ENCODE data around the gene MANF. TPM values are rescaled to one million over a fixed set of nuclear protein-coding genes. Genes with fewer than 3 reads are reported as not detected.

MANF gene
- total and polyA plus RNA-seq, 2 experiments from 2014 or later = 48.7 to 92.7 TPM

- Mint-ChIP-seq H3K27me3 (ENCODE audit: insufficient read depth, low read depth, poor library complexity) (no peaks in the 10 kb centered on the region), H3K4me1 (no peaks in the 10 kb centered on the region), H3K9me3 (no peaks in the 10 kb centered on the region), H3K27ac (no peak overlapping the region), H3K4me3 (no peak overlapping the region), H3K36me3 (ENCODE audit: low read depth) (peaks cover 2% of the 10 kb centered on the region; the same call in 1 of the 3 replicates)
- Histone ChIP-seq H3K4me2 (no peak overlapping the region), H2AFZ (no peak overlapping the region), H3K4me3 (no peak overlapping the region), H3K36me3 (ENCODE audit: insufficient read depth) (no peaks in the 10 kb centered on the region), H3F3A (replicated peaks; ENCODE audit: low read depth) (no peaks in the 10 kb centered on the region), H3K9me2 (ENCODE audit: insufficient read depth) (no peaks in the 10 kb centered on the region), H4K20me1 (replicated peaks; ENCODE audit: insufficient read depth) (no peaks in the 10 kb centered on the region), H3K27me3 (ENCODE audit: insufficient read depth) (no peaks in the 10 kb centered on the region), H3K27ac (ENCODE audit: low read depth) (no peak overlapping the region), H3K4me1 (ENCODE audit: insufficient read depth) (no peaks in the 10 kb centered on the region), H3K79me2 (replicated peaks; ENCODE audit: insufficient read depth) (no peaks in the 10 kb centered on the region)
- no peak for TF ChIP-seq EZH2 (IDR thresholded peaks at IDR 0.05; ENCODE audit: low read depth, unreplicated experiment)
- TF ChIP-seq ZNF462 (CRISPR knock-in tag; IDR thresholded peaks at IDR 0.05) = no peak
- no peak for TF ChIP-seq ZNF331 (CRISPR knock-in tag; IDR thresholded peaks at IDR 0.05; ENCODE audit: low read depth)
- no peak for TF ChIP-seq CTCF (conservative IDR thresholded peaks at IDR 0.05; ENCODE audit: low read depth in 2 of 2)
- no peak for TF ChIP-seq NANOG (IDR thresholded peaks at IDR 0.05; ENCODE audit: borderline replicate concordance)
- TF ChIP-seq ZNF114 (CRISPR knock-in tag; IDR thresholded peaks at IDR 0.05) = no peak
- no peak for TF ChIP-seq REST (IDR thresholded peaks at IDR 0.05; ENCODE audit: unreplicated experiment)
- no peak for TF ChIP-seq JUNB (IDR thresholded peaks at IDR 0.05; ENCODE audit: unreplicated experiment)
- TF ChIP-seq POLR2AphosphoS5 (IDR thresholded peaks at IDR 0.05; ENCODE audit: low read depth) = no peak
- no peak for TF ChIP-seq EZH2phosphoT487 (IDR thresholded peaks at IDR 0.05; ENCODE audit: unreplicated experiment)
- no peak for TF ChIP-seq STAT1 (IDR thresholded peaks at IDR 0.05; ENCODE audit: unreplicated experiment)
- TF ChIP-seq CREB1 (CRISPR knock-in tag; IDR thresholded peaks at IDR 0.05; ENCODE audit: low read depth) = no peak
- TF ChIP-seq ETS1 (IDR thresholded peaks at IDR 0.05) = no peak
- no peak for ATAC-seq
- no peak for DNase-seq (ENCODE audit: low spot score)
Measured at GRCh38 chr3:51358981-51359380, 26.1 kb upstream of the MANF start.

Measured in GM23338 (cell line).